Nucleus accumbens (tissue), 56 donors: ENCODE results near the gene RHEB.

Source experiments
- DNase-seq, 56 donors: peaks; one replicate each; lab custom pipeline; 2025; lab: John Stamatoyannopoulos, UW

Gene RHEB

DNA sequence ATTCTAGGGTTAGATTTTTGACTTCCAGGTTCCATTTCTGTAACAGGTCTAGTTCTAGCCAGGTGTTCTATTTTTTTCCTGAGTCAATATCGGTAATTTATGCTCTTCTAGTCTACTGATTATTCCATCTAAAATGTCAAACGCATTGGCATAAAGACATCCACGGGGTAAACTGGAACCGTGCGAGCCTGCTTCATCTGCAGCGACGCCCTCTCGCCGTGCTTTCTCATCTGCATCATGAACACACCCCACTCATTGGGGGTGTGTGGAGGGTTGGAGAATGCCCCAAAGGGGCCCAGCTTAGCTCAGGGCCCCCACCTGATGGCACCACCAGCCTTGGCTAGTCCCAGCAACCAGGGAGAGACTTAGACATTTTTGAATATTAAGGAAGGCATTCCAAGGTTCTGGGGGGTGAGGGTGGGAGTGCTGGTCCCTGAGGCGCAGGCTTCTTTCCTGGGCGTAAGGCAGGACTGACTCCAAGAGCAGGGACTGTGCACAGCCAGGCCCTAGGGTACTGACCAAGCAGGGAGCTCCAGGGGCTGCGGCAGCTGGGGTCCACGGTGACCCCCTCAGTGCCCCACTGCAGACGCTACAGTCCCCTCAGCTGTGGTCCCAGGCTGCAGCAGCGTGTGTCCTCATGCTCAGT is 66.9 kb downstream of the RHEB start:
- DNase-seq, result peak in 1 of 56 donors; percentile 12

- no peak for DNase-seq
Observed at GRCh38 chr7:151451626-151452571, 67.8 kb downstream of the RHEB start.

DNA sequence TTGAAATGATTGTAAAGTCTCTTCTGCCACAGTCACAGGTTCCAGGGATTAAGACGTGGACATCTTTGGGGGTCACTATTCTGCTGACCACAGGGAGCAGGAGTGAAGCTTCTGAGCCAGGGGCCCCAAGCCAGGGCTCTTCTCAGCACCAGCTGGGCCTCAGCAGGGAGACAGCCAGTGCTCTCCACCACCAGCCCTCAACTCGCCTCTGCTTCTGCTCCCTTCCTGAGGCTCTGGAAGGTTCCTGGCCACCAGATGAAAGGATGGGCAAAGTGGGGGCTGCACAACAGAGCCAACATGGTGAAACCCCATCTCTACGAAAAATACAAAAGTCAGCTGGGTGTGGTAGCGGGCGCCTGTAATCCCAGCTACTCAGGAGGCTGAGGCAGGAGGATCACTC is 68.5 kb downstream of the RHEB start:
- DNase-seq, result no peak

DNA sequence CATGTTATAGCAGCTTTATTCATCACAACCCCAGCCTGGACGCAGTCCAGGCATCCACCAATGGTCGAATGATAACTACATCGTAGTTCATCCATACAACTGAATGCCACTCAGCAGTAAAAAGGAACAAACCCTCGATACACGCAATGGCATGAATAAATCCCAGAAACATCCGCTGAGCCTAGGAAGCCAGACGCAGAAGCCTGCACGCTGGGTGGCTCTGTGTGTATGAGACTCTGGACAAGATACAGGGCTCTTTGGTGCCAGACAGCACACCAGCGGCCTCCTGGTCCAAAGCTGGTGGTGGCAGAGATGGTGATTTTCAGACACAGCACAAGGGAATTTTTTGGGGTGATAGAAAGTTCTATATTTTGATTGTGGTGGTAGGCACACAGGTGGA is 69.7 kb downstream of the RHEB start:
- DNase-seq, result no peak

DNA sequence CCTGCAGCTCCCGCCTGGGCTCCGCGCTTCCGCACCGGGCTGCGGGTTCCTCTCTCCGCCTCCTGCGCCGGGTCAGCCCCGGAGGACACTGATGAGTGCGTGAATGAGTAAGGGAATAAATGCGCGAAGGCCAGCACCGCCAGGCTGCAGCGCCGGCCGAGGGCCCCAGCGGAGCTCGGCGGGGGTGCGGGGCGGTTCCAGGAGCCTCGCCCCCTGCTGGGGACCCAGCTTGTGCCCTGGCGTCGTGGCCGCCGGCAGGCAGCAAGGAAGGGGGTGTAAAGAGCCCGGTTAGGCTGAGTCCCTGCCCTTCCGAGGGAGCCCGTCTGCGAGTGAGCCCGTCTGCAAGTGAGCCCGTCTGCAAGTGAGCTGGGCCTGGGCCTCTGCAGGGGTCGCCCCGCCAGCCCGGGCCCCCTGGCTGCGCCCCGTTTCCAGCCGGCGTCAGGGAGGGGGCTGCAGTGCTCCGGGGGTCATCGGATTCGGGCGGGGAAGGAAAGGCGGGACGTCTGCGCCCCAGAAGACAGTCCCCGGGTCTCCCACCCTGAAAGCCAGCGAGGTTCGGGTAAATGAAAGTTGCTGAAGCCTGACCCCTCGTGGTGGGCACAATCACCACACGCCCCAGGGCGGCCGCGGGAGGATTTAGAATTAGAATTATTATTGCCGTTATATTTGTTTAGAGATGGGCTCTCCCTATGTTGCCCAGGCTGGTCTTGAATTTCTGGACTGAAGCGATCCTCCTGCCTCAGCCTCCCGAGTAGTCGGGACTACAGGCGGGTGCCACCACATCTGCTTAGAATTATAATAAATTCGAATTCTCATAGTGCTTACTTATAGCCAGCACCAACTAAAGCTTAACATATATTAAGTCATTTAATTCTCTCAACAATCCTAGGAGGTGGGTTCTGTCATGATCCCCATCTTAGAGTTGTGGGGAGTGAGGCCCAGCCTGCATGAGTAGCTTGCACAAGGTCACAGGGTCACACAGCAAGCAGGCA is 71.1 kb downstream of the RHEB start:
- peak in 38 of 56 donors; percentile 13 to 69 (median 38) for DNase-seq

GRCh38 chr7:151447901-151448260 is 71.8 kb downstream of the RHEB start:
- DNase-seq, result no peak

DNA sequence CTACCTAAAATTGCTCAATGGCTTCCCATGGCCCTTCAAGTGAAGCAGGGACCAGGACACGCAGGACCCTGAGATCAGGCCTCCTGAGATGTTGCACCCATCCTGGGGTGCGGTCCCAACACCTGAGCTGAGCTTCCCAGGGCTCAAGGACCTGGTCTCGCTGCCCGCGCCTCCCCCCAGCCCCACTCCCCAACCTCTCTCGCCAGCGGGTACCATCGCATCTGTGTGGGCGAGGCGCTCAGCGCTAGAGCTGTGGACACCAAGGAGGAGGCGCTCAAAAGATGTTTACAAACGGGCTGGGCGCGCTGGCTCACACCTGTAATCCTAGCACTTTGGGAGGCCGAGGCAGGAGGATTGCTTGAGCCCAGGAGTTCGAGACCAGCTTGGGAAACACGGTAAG is 72.4 kb downstream of the RHEB start:
- no peak for DNase-seq

DNA sequence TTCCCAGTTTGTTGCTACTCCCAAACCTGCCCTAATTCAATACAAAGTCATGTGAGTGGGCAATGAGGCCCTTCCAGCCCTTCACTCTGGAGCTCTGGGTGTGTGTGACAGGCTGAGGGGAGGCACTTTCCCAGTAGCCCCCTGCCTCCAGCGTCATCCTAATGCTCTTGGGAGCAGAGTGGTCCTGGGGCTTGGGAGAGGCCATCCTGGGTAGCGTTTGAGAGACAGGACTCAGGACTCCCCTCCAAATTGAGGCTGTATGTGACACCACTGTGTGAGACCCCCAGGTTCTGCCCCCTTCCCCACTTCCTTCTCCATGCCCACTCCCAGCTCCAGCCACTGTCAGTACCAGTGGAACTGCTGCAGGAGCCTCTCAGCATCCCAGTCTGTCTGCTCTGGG is 73.3 kb downstream of the RHEB start:
- DNase-seq, result no peak

GRCh38 chr7:151444632-151445031 is 75.1 kb downstream of the RHEB start:
- no peak for DNase-seq

GRCh38 chr7:151442776-151443496 is 76.8 kb downstream of the RHEB start:
- DNase-seq, result no peak

- DNase-seq, result no peak
Observed at GRCh38 chr7:151440799-151441445, 78.8 kb downstream of the RHEB start.

GRCh38 chr7:151439855-151440798 is 79.6 kb downstream of the RHEB start, which contains the start of gene CRYGN:
Gene CRYGN (minus strand): TSS chr7:151440141. CDS start chr7:151439917, 224 bp downstream.
- no peak for DNase-seq

- no peak for DNase-seq
Observed at GRCh38 chr7:151438864-151439601, 80.7 kb downstream of the RHEB start.

GRCh38 chr7:151437866-151438516 is 81.7 kb downstream of the RHEB start:
- DNase-seq, result no peak

- no peak for DNase-seq
Observed at GRCh38 chr7:151437159-151437553, 82.5 kb downstream of the RHEB start.

GRCh38 chr7:151436446-151437158 is 83.1 kb downstream of the RHEB start:
- DNase-seq, result no peak
